Activated CD4-positive, alpha-beta T cell treated with anti-CD3 and anti-CD28 coated beads, Interleukin-2, amount 50 U/mL, for 24 hours (primary cell): ENCODE data around the gene GFPT2.

Source experiments
- DNase-seq, 2 donors: peaks; one replicate each; pipeline ENCODE4 v3.0.0-alpha.2; 2020; ENCODE audit warnings: low read depth in 1 of 2, low spot score in 1 of 2

GFPT2 gene

DNA sequence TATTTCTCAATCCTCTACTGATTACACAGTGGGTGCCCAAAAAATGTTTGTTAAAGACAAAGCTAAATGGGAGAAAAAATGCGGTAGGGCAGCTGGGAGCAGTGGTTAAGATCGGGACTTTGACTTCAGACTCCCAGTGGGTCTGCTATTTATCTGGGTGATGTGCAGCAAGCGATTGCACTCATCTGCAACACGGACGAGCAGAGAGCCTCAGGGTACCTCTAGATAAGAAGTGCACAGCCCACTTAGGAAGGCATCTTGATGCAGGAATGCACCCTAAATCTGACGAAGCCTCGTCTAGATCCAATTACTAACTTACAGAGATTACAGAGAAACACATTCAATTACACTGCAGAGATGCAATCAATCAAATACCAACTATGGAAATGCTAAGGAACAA is 65.3 kb downstream of the GFPT2 start:
- DNase-seq, result no peak

DNA sequence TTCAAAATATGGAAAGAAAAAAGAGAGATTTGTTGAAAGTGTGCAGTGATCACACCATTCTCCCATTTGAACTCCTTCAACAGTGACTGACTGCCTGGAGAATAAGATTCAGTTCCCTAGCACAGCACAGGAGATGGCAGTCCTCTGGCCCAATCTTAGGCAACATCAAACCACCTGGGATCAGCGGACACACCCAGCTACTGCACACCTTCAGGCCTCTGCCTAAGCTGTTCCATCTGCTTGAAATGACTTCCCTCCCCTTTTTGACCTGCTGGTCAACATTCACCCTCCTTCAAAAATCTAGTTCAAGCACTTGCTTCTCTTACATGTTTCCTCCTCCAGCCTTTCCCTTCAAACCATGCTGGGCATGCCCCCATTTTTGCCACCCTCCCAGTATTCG is 65.7 kb downstream of the GFPT2 start:
- no peak for DNase-seq

DNA sequence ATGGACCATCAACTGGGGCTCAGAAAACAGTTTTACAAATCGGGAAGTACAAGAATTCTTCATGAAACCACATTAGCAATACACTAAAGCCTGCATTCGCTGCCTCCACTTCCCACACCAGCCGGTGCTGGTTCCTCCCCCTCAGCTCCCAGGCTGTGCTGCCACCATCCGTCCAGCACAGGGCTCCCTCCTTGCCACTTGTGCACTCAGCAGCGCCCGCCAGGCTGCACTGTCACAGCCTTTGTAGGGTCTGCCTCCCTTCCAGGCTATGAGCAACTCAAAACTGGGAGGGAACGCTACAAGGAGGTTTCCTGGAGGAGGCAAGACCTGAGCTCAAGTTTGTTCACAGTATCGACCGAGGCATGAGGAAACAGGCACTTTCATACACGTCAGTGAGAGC is 69.0 kb downstream of the GFPT2 start:
- DNase-seq, result no peak

DNA sequence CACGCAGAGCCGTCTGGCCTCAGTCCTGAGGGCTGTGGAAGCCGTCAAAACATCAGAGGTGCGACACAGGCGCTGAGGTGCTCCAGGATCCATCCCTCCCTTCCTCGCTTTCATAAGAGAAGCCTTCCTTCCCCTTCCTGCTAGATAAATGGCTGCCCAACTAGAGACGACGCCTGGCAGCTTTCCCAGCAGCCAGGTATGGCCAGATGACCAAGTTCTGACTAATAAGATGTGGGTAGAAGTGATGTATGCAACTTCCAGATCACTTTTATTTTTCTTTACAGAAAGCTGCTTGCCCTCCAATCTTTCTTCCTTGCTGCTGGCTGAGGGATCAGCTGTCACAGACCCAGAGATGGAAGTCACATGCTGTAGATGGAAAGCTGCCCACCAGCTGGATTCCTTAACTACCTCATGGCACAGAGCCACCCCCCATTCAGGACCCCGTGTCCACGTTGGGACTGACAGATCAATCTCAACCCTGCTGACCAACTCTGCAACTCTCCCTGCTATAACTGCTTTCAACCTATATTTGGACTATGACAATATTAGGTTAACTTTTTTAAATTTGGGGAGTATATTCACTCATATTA is 70.0 kb downstream of the GFPT2 start:
- no peak for DNase-seq

DNA sequence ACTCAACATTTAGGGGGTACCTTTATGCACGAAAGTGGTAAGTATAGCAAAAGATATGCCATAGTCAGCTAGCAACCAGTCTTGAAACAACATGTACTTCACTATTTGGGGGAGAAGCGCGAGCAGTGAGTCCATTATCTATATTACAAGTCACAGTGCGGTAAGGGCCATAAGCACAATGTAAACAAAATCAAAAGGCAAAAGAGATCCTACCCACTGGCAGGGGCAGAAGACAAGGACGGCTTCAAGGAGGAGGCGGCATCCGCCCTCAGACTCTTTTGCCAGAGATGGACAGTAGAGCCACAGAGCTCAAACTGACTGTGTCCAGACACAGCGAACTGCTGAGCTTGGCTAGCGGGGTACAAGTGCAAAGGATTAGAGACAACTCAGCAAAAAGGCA is 70.9 kb downstream of the GFPT2 start:
- DNase-seq, result no peak

DNA sequence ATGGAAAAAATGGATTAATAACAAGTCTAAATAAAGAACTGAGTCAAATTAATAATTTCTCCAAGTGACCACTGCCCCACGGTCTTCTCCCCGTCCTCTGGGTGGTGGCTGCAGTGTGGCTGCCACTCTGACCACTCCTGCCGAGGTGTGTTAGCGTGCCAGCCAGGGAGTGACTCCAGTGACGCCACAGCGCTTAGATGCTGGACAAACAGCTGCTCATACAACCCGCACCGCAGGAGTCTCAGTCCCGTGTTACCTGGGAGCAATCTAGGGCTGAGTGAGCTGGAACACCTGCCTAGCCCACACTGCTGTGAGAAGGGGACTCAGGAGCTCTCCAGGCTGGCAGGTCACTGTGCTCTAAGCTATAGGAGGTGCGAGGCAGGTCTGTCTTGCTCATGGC is 71.4 kb downstream of the GFPT2 start:
- DNase-seq, result no peak

DNA sequence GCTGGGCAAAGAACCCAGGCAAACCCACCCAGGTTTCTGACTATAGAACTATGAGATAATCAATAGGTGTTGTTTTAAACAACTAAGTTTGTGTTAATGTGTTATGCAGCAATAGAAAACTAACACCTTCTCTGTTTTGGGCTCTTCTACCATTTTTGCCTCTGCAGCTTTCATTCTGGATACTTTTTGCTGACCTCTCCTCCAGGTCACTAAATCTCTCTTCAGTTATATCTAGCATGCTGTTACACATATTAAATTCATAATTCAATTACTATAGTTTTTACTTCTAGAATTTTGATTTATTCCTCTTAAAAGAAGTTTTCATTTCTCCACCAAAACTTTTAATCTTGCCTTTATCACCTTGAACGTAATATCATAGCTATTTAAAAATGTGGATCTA is 78.4 kb downstream of the GFPT2 start:
- no peak for DNase-seq

DNA sequence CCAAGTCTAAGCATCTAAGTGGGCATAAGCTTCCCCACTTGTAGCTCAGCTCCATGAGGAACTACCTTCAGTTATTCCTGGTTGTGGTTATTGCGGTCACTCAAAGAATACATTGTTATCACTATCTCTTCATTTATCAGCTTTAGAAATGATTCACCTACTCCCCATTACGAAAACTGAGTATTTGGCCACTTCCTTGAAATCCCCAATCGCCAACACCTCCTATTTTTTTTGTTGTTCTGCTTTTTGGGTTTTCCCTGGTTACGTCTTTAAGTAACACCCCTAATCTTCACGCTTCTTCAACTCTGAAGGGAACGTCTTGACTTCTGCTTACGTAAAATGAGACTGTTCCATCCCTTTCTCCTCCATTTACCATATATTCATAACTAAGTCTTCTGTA is 81.9 kb downstream of the GFPT2 start:
- no peak for DNase-seq

DNA sequence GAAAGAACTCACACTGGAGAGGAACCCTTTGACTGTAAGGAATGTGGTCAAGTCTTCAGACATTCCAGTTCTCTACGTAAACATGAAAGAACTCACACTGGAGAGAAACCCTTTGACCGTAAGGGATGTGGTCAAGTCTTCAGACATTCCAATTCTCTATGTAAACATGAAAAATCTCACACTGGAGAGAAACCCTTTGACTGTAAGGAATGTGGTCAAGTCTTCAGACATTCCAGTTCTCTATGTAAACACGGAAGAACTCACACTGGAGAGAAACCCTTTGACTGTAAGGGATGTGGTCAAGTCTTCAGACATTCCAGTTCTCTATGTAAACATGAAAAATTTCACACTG is 93.9 kb downstream of the GFPT2 start:
- no peak for DNase-seq

DNA sequence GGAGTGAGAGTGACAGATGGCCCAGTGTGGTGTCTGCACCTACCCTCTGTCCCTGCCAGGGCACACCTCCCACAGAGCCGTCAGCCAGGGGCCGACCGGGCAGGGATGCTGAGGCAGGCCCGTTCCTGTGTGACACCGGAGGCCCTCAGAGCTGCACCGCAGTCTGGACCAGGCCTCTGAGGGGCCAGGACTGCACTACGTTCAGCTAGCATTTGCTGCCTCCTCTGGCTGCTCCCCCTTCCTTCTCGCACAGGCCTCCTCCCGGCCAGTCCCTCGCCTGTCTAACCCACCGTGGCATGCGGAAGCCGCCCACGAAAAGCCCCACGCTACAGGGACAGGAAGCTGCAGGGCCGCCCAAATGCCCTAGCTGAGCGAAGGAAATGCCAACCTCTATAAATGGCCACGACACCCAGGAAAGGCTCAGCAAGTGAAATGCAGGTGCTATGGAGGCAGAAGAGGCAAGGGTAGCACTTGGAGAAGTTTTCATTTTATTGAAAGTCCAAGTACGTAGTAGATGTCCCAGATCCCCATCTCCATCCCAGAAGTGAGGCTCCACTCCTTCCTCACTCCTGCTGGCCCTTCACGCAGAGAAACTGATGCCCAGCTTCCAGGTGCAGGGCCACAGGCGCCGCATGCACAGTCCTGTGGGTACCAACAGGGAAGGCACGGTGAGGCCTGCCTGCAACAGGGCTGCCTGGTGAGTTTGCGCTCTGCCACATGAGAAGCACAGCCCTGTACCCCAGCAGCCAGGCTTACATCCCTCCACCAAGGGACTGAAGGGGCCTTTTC is 99.9 kb downstream of the GFPT2 start:
- DNase-seq, result no peak

DNA sequence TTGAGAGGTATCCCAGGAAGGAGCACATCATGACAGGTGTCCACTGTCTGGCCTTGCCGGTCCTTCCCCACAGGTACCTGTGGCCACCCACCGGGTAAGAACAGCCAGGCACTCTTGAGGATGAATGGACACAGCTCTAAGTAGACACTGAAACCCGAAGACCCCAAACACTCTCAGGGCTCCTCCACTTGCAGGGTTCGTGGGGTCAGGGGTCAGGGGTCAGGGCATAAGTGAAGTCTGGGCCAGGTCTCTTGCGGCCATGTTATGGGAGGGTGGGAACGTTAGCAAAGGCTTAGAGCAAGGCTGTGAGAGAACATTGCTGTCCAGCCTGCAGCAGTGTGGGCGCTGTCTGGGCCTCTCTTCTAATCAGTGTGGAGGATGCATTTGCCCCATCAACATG is 101.2 kb downstream of the GFPT2 start:
- DNase-seq, result no peak

DNA sequence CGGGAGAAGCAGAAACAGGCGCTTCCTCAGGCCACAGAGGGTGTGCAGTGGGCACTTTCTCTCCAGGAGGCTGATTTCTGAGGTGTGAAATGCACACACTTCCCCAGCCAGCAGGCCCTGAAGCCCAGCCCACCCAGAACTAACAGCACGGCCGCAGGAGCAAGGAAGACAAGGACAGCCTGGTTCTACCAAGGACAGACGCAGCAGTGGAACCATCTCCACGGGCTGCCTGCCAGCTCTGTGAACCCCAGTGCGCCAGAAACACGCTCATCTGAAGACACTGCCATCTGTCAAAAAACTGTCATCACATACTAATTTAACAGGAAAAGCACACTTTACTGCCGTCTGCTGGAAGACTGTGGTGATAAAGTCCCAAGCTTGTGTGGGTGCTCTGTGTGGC is 102.0 kb downstream of the GFPT2 start:
- DNase-seq, result no peak
